GM23338 (cell line): Measurements from ENCODE around the gene MAP3K9.

Experiments
- CREB1 ChIP-seq: fragments of 250-450 bp; sonication (Bioruptor Pico); IDR thresholded peaks from 2 replicates; pipeline ENCODE4 v1.5.0; 2020; ENCODE audit warnings: low read depth, mild to moderate bottlenecking, moderate library complexity
- CTCF ChIP-seq, 2 experiments: fragments of 200-600 bp in 1 of 2; sonication (generic) in 1 of 2; conservative IDR thresholded peaks; 2 replicates each; pipeline versions ENCODE4 v1.5.1 to v1.6.1; 2016 to 2017; ENCODE audit warnings: antibody characterized with exemption in 2 of 2, low read depth in 2 of 2, mild to moderate bottlenecking in 2 of 2, moderate library complexity in 1 of 2
- EZH2 ChIP-seq: fragments of 200-600 bp; sonication (generic); IDR thresholded peaks from one replicate; pipeline ENCODE4 v1.8.0; 2017; ENCODE audit warnings: antibody characterized with exemption, mild to moderate bottlenecking, low read depth; ENCODE audit not compliant: unreplicated experiment
- EZH2phosphoT487 ChIP-seq: fragments of 200-600 bp; sonication (generic); IDR thresholded peaks from one replicate; pipeline ENCODE4 v1.8.1; 2018; ENCODE audit warnings: antibody characterized with exemption; ENCODE audit not compliant: unreplicated experiment
- JUNB ChIP-seq: IDR thresholded peaks from one replicate; pipeline ENCODE4 v1.6.1; 2016; ENCODE audit warnings: antibody characterized with exemption; ENCODE audit not compliant: unreplicated experiment
- POLR2AphosphoS5 ChIP-seq: IDR thresholded peaks from 2 replicates; pipeline ENCODE4 v1.6.1; 2016; ENCODE audit warnings: antibody characterized with exemption, low read depth
- STAT1 ChIP-seq: IDR thresholded peaks from one replicate; pipeline ENCODE4 v1.6.1; 2016; ENCODE audit warnings: antibody characterized with exemption; ENCODE audit not compliant: unreplicated experiment
- ZNF114 ChIP-seq: fragments of 250-450 bp; sonication (Bioruptor Pico); IDR thresholded peaks from 2 replicates; pipeline ENCODE4 v1.5.0; 2020; ENCODE audit warnings: mild to moderate bottlenecking, moderate library complexity
- ZNF331 ChIP-seq: fragments of 250-450 bp; sonication (Bioruptor Pico); IDR thresholded peaks from 2 replicates; pipeline ENCODE4 v1.5.0; 2020; ENCODE audit warnings: low read depth, mild to moderate bottlenecking, moderate library complexity
- ZNF462 ChIP-seq: fragments of 250-450 bp; sonication (Bioruptor Pico); IDR thresholded peaks from 2 replicates; pipeline ENCODE4 v1.5.0; 2020; ENCODE audit warnings: mild to moderate bottlenecking, moderate library complexity
- TF ChIP-seq, protein P1 (sequence below): IDR thresholded peaks from 2 replicates; pipeline ENCODE4 v1.6.1; 2016; ENCODE audit warnings: antibody characterized with exemption
- TF ChIP-seq, protein P2 (sequence below): IDR thresholded peaks from one replicate; pipeline ENCODE4 v1.6.1; 2018; ENCODE audit warnings: antibody characterized with exemption; ENCODE audit not compliant: unreplicated experiment

GRCh38 chr14:70782361-70782760 lies 27.0 kb downstream of the MAP3K9 start:
- TF ChIP-seq POLR2AphosphoS5, result no peak
- no peak for TF ChIP-seq CTCF (conservative IDR thresholded peaks at IDR 0.05; ENCODE audit: low read depth in 2 of 2)
- no peak for TF ChIP-seq JUNB
- TF ChIP-seq EZH2, result no peak
- TF ChIP-seq, protein P1, sequence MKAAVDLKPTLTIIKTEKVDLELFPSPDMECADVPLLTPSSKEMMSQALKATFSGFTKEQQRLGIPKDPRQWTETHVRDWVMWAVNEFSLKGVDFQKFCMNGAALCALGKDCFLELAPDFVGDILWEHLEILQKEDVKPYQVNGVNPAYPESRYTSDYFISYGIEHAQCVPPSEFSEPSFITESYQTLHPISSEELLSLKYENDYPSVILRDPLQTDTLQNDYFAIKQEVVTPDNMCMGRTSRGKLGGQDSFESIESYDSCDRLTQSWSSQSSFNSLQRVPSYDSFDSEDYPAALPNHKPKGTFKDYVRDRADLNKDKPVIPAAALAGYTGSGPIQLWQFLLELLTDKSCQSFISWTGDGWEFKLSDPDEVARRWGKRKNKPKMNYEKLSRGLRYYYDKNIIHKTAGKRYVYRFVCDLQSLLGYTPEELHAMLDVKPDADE, result no peak
- TF ChIP-seq EZH2phosphoT487, result no peak
- TF ChIP-seq, protein P2, sequence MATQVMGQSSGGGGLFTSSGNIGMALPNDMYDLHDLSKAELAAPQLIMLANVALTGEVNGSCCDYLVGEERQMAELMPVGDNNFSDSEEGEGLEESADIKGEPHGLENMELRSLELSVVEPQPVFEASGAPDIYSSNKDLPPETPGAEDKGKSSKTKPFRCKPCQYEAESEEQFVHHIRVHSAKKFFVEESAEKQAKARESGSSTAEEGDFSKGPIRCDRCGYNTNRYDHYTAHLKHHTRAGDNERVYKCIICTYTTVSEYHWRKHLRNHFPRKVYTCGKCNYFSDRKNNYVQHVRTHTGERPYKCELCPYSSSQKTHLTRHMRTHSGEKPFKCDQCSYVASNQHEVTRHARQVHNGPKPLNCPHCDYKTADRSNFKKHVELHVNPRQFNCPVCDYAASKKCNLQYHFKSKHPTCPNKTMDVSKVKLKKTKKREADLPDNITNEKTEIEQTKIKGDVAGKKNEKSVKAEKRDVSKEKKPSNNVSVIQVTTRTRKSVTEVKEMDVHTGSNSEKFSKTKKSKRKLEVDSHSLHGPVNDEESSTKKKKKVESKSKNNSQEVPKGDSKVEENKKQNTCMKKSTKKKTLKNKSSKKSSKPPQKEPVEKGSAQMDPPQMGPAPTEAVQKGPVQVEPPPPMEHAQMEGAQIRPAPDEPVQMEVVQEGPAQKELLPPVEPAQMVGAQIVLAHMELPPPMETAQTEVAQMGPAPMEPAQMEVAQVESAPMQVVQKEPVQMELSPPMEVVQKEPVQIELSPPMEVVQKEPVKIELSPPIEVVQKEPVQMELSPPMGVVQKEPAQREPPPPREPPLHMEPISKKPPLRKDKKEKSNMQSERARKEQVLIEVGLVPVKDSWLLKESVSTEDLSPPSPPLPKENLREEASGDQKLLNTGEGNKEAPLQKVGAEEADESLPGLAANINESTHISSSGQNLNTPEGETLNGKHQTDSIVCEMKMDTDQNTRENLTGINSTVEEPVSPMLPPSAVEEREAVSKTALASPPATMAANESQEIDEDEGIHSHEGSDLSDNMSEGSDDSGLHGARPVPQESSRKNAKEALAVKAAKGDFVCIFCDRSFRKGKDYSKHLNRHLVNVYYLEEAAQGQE, result no peak
- no peak for TF ChIP-seq CREB1 (CRISPR knock-in tag)
- TF ChIP-seq STAT1, result no peak
- TF ChIP-seq ZNF114 (CRISPR knock-in tag), result no peak
- no peak for TF ChIP-seq ZNF462
- TF ChIP-seq ZNF331, result no peak
